ENCODE measurements around the gene VDAC1.
A peak's percentile ranks its signal among the peaks of the same experiment; 100 is the strongest.

Gene VDAC1

GRCh38 chr5:134006115-134006514 lies 1.3 kb upstream of the VDAC1 start:
- Mint-ChIP-seq H3K4me1 (peaks cover 58% of the 10 kb centered on the region), H3K36me3 (ENCODE audit: low read depth) (peaks cover 11% of the 10 kb centered on the region), H3K9me3 (no peaks in the 10 kb centered on the region), H3K4me3 (peak overlapping the region; percentile 91), H3K27me3 (ENCODE audit: low read depth, poor library complexity) (peaks cover 3% of the 10 kb centered on the region), H3K27ac (peak overlapping the region; percentile 99)
- TF ChIP-seq, protein P1, sequence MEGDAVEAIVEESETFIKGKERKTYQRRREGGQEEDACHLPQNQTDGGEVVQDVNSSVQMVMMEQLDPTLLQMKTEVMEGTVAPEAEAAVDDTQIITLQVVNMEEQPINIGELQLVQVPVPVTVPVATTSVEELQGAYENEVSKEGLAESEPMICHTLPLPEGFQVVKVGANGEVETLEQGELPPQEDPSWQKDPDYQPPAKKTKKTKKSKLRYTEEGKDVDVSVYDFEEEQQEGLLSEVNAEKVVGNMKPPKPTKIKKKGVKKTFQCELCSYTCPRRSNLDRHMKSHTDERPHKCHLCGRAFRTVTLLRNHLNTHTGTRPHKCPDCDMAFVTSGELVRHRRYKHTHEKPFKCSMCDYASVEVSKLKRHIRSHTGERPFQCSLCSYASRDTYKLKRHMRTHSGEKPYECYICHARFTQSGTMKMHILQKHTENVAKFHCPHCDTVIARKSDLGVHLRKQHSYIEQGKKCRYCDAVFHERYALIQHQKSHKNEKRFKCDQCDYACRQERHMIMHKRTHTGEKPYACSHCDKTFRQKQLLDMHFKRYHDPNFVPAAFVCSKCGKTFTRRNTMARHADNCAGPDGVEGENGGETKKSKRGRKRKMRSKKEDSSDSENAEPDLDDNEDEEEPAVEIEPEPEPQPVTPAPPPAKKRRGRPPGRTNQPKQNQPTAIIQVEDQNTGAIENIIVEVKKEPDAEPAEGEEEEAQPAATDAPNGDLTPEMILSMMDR (IDR thresholded peaks at IDR 0.05) = no peak
- DNase-seq = no peak

GRCh38 chr5:134005417-134006061 lies 764 bp upstream of the VDAC1 start:
- TF ChIP-seq, protein P1 (IDR thresholded peaks at IDR 0.05) = no peak
- Mint-ChIP-seq H3K27ac (peak overlapping the region; percentile 99), H3K9me3 (no peaks in the 10 kb centered on the region), H3K27me3 (ENCODE audit: low read depth, poor library complexity) (peaks cover 3% of the 10 kb centered on the region), H3K4me3 (peak overlapping the region; percentile 91), H3K4me1 (peaks cover 61% of the 10 kb centered on the region), H3K36me3 (ENCODE audit: low read depth) (peaks cover 14% of the 10 kb centered on the region)
- DNase-seq = peak; percentile 56

DNA sequence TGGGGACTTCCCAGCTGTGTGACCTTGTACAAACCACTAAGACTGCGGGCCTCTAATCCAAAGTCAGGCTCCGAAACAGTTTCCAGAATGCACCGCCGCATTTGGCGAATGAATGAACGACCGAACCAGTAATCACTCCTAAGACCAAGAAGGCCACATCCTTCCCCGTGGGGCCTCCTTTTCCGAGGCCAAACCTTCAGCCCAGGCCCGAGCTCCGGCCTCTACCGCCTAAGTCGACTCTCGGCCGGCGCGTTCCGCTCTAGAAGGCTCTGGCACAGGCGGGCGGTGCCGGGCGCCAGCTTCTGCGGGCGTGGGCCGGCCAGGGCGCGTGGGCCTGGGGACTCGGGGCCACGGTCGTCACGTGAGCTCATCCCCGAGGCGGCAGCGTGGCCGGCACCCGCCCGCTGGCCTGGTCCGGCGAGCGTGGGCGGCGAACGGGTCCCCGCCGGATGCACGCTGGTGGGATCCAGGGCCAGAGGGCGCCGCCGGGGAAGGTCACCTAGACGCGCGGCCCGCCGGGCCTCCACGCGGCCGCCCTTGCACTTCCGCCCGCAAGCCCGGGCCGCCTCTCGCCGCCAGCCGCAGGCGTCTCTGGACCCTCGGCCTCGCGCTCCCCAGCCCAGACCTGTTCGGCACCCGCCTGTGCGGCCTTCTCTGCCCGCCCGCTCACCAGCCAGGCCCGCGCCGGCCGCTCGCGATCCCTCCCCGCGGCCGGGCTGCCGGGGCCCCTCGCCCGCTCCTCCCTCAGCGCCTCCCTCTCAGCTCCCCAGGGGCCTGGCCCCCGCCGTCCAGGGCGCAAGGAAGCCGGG lies 754 bp downstream of the VDAC1 start:
- H3K4me1 Mint-ChIP-seq = peaks cover 66% of the 10 kb centered on the region
- peak overlapping the region; percentile 92 for H3K4me3 Mint-ChIP-seq
- H3K27me3 Mint-ChIP-seq (ENCODE audit: low read depth, poor library complexity) = no peaks in the 10 kb centered on the region
- no peaks in the 10 kb centered on the region for H3K9me3 Mint-ChIP-seq
- TF ChIP-seq, protein P1 (IDR thresholded peaks at IDR 0.05) = no peak
- H3K36me3 Mint-ChIP-seq (ENCODE audit: low read depth) = peaks cover 14% of the 10 kb centered on the region
- peak; percentile 66 for DNase-seq
- H3K27ac Mint-ChIP-seq = peak overlapping the region; percentile 82

DNA sequence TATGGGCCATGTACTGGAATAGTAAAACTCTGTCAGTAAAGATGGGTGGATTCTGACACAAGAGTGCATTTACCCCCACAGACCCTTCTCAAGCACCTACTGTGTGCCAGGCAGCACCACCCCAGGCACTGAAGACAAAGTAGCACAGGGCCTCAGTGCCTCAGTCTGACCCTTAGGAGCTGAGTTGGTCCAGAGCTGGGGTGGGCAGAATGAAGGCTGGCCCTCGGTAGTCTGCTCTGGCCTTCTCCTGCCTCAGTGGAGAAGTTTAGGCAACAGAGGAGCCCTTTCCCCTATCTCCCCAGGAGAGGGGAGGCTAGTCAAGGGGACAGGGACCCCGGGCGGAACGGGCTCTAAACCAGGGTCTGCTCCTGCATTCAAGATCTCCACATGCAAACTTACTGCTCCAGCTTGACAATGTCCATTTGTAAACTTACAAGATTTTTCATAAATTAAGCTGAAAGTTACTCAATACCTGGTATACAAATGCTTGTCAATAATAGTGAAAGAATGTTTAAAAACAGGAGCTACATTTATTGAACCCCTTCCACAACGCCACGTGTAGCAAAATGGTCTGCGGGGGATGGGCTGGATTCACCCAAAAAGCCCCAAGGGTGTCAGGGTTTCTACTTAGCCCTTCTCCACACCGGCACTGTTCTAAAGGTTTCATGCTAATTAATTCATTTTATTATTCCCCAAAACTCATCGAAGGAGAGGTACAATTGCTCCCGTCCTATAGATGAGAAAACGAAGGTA lies 1.5 kb downstream of the VDAC1 start:
- TF ChIP-seq, protein P1 (IDR thresholded peaks at IDR 0.05) = no peak
- Mint-ChIP-seq H3K27ac (peak overlapping the region; percentile 82), H3K4me3 (peak overlapping the region; percentile 92), H3K36me3 (ENCODE audit: low read depth) (peaks cover 14% of the 10 kb centered on the region), H3K4me1 (peaks cover 64% of the 10 kb centered on the region), H3K9me3 (no peaks in the 10 kb centered on the region), H3K27me3 (ENCODE audit: low read depth, poor library complexity) (no peaks in the 10 kb centered on the region)
- DNase-seq = no peak

DNA sequence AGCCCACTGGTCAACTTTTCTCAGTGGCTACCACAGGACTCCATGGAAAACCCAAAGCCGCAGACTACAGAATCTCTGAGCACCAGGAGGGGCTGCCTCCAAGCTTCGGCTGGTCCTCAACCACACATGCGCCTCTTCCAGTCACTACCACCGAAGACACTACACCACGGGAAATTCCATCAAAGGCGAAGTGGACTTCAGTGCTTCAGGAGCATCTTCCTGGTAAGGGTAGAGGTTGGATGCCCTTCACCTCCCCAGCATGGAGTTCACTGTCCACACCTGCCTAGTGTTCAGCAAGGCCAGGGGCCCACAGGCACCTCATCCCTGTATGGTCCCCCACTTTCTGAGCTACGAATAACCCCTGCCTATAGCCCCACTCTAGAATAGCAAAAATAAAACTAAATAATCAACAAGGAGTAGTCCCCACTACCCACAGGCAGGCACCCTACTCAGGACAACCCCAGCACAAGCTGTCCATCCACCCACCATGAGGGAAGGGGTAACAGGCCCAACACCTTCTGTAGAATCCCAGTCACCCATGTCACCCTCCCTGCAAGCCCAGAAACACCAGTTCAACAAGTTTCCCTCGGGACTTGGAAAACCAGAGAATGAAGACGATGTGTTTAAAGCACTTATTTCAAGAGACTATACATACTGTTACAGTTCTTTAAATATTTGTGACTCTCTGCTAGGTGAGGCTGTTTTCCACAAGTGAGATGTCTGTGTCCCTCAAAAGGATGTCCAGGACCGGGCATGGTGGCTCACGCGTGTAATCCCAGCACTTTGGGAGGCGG lies 2.6 kb downstream of the VDAC1 start:
- H3K27me3 Mint-ChIP-seq (ENCODE audit: low read depth, poor library complexity) = no peaks in the 10 kb centered on the region
- DNase-seq = no peak
- TF ChIP-seq, protein P1 (IDR thresholded peaks at IDR 0.05) = no peak
- peaks cover 54% of the 10 kb centered on the region for H3K4me1 Mint-ChIP-seq
- H3K4me3 Mint-ChIP-seq = peak overlapping the region; percentile 92
- H3K9me3 Mint-ChIP-seq = no peaks in the 10 kb centered on the region
- H3K27ac Mint-ChIP-seq = peak overlapping the region; percentile 4
- peaks cover 14% of the 10 kb centered on the region for H3K36me3 Mint-ChIP-seq (ENCODE audit: low read depth)

All from nephron progenitor cell (in vitro differentiated cells).